Measurements from ENCODE around the gene CELF5. TPM values are rescaled to one million over a fixed set of nuclear protein-coding genes. Genes with fewer than 3 reads are reported as not detected.
"Not testable (repeated sequence)": the region's sequence is repeated elsewhere in the genome, so short reads cannot be mapped to it uniquely, and the experiment has no call there.

CELF5 gene
- total RNA-seq, 2 donors from 2014 or later, result 0.08 TPM; not detected in 1

DNA sequence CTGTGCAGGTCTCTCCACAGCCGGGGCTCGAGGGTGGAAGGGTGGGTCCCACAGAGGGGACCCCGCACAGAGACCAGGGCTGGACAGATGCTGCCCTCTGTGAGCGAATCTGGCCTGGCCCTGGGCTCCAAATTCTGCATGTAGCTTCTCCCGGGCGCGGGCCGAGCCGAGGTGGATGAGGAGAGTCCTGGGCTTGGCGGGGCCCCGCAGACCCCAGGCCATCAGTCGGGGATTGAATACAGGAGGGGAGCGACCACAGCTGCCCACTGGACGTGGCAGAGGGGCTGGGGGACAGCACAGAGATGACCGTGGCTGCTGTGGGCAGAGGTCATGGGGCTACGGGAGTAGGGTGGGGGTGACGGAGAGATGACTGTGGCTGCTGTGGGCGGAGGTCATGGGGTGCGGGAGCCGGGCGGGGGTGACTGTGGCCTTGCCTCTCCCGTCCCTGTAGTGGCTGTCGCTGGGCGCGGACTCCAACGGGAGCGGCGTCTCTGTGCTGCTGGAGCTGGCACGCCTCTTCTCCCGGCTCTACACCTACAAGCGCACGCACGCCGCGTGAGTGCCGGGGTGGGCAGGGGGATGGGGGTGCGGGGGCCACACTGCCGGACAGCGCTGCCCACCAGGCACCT is 23.3 kb upstream of the CELF5 start:
- H3K9me3 ChIP-seq, result no peaks in the 10 kb centered on the region
- H3K4me3 ChIP-seq, result no peak overlapping the region
- no peak overlapping the region for H3K27ac ChIP-seq
- no peaks in the 10 kb centered on the region for H3K27me3 ChIP-seq
- TF ChIP-seq, protein P1, sequence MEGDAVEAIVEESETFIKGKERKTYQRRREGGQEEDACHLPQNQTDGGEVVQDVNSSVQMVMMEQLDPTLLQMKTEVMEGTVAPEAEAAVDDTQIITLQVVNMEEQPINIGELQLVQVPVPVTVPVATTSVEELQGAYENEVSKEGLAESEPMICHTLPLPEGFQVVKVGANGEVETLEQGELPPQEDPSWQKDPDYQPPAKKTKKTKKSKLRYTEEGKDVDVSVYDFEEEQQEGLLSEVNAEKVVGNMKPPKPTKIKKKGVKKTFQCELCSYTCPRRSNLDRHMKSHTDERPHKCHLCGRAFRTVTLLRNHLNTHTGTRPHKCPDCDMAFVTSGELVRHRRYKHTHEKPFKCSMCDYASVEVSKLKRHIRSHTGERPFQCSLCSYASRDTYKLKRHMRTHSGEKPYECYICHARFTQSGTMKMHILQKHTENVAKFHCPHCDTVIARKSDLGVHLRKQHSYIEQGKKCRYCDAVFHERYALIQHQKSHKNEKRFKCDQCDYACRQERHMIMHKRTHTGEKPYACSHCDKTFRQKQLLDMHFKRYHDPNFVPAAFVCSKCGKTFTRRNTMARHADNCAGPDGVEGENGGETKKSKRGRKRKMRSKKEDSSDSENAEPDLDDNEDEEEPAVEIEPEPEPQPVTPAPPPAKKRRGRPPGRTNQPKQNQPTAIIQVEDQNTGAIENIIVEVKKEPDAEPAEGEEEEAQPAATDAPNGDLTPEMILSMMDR (IDR thresholded peaks at IDR 0.05), result no peak
- no peaks in the 10 kb centered on the region for H3K4me1 ChIP-seq
- peaks cover 24% of the 10 kb centered on the region for H3K36me3 ChIP-seq
- DNase-seq (ENCODE audit: low spot score), result no peak

DNA sequence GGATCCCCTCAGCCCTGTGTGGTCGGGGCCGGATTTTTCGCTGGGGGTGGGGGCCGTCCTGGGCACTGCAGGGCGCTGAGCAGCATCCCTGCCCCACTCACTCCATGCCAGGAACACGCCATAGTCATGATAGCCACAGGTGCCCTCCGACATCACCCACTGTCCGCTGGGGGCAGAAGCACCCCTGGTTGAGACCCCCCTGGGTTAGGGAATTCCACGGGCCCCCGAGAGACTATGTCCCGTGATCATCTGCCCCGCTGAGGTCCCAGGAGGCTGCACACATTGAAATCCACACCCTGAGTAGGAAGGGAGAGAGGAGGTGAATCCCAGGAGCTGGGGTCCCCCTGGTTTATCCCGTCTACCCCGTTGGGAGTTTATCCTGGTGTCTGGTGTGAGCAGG is 22.6 kb upstream of the CELF5 start:
- peaks cover 28% of the 10 kb centered on the region for H3K36me3 ChIP-seq

DNA sequence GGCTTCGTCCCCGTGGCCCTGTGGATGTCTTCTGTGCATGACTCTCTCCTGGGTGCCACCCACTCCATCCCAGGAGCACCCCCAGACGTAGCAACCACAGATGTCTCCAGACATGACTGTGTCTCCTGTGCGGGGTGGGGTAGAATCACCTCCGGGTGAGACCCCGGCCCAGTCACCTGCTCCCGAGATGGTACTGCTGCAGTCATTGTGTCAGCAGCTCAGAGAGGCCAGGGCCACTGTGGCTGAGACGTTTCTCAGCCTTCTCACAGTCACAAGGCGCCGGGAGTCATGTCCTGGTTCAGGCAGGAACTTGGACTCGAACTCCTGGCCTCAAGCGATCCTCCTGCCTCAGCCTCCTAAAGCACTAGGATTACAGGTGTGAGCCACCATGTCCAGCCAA is 22.1 kb upstream of the CELF5 start:
- Histone ChIP-seq H3K36me3 (peaks cover 32% of the 10 kb centered on the region), H3K27ac (no peak overlapping the region), H3K4me3 (no peak overlapping the region), H3K4me1 (no peaks in the 10 kb centered on the region), H3K9me3 (no peaks in the 10 kb centered on the region), H3K27me3 (no peaks in the 10 kb centered on the region)
- TF ChIP-seq, protein P1 (IDR thresholded peaks at IDR 0.05), result no peak
- DNase-seq (ENCODE audit: low spot score), result no peak

More for the DNA sequence above, 22.6 kb upstream of the CELF5 start:
- Histone ChIP-seq H3K4me1 (no peaks in the 10 kb centered on the region), H3K27me3 (no peaks in the 10 kb centered on the region), H3K4me3 (no peak overlapping the region), H3K9me3 (no peaks in the 10 kb centered on the region), H3K27ac (no peak overlapping the region)
- no peak for DNase-seq (ENCODE audit: low spot score)
- TF ChIP-seq, protein P1 (IDR thresholded peaks at IDR 0.05), result no peak

DNA sequence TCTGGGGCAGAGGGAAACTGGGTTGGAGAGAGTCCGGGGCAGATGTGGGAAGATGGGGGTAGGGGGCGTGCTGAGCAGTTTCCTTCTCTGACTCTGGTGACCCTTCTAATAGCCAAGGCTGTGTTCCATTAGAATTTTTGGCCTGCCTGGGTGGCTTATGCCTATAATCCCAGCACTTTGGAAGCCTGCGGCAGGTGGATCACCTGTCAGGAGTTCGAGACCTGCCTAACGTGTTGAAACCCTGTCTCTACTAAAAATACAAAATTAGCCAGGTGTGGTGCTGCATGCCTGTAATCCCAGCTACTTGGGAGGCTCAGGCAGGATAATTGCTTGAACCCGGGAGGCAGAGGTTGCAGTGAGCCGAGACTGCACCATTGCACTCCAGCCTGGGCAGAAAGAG is 21.6 kb upstream of the CELF5 start:
- H3K36me3 ChIP-seq, result peaks cover 37% of the 10 kb centered on the region
- not testable (repeated sequence) for H3K4me1 ChIP-seq; DNase-seq (ENCODE audit: low spot score); H3K27me3 ChIP-seq; H3K4me3 ChIP-seq; H3K9me3 ChIP-seq; H3K27ac ChIP-seq

DNA sequence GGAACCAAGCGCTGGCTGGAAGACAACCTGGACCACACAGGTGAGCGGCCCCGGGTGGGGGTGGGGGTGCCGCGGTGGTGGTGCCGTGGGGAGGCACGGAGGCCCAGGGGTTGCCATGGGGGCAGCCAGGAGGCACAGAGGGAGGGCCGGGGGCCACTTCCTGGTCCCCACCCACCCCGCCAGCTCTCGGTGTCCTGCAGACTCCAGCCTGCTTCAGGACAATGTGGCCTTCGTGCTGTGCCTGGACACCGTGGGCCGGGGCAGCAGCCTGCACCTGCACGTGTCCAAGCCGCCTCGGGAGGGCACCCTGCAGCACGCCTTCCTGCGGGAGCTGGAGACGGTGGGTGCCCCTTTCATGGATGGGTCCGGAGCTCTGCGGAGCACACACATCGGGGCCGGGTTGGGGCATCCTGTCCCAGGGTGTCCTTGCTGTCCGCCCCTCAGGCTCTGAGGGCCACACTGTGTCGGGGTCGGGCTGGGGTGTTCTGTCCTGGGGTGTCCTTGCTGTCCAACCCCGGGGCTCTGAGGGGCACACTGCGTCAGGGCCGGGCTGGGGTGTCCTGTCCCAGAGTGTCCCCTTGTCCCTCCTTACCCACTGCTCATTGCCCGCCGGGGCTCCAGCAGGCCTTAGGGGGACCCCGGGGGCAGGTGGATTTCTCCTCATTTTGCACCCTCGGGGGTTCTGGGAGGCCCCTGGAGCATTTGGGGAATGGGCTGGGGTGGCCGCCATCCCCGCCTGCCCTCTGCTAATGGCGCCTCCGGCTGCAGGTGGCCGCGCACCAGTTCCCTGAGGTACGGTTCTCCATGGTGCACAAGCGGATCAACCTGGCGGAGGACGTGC is 20.4 kb upstream of the CELF5 start:
- no peaks in the 10 kb centered on the region for H3K9me3 ChIP-seq
- H3K36me3 ChIP-seq, result peaks cover 35% of the 10 kb centered on the region
- TF ChIP-seq, protein P1 (IDR thresholded peaks at IDR 0.05), result no peak

DNA sequence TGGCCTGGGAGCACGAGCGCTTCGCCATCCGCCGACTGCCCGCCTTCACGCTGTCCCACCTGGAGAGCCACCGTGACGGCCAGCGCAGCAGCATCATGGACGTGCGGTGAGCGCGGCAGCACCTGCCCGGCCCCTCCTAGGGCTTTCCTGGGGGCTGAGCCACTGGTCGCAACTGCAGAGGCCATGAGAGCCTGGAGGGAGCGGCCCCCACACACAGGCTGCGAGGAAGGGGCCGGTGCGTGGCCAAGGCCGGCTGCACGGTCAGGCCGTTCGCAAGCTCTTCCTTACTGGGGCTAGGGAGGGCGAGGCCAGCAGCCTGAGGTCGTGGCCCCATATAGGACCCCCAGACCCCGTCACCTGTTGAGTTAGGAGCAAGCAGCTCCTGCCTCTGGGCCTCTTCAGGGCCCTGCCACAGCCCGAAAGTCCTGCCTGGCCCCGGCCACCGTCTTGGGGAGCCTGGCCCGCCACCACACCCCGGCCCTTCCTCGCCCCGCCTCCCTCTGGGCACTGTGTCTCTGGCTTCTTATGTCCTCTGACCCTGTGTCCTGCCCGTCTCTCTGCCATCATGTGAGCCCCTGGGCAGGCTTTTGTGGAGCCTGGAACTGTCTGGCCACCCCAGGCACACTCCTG is 19.7 kb upstream of the CELF5 start:
- H3K4me1 ChIP-seq, result no peaks in the 10 kb centered on the region
- TF ChIP-seq, protein P1 (IDR thresholded peaks at IDR 0.05), result no peak
- H3K4me3 ChIP-seq, result no peak overlapping the region

More for the DNA sequence above, 20.4 kb upstream of the CELF5 start:
- Histone ChIP-seq H3K4me3 (no peak overlapping the region), H3K4me1 (no peaks in the 10 kb centered on the region), H3K27me3 (no peaks in the 10 kb centered on the region), H3K27ac (no peak overlapping the region)
- no peak for DNase-seq (ENCODE audit: low spot score)

More for the DNA sequence above, 19.7 kb upstream of the CELF5 start:
- no peaks in the 10 kb centered on the region for H3K9me3 ChIP-seq
- DNase-seq (ENCODE audit: low spot score), result no peak
- H3K36me3 ChIP-seq, result peaks cover 33% of the 10 kb centered on the region
- no peaks in the 10 kb centered on the region for H3K27me3 ChIP-seq
- no peak overlapping the region for H3K27ac ChIP-seq

Data from right atrium auricular region (tissue), 2 donors.